Fibroblast of skin of left biceps (primary cell): Measurements from ENCODE around the gene AGR3.

Source experiments
- DNase-seq, 2 experiments: peaks; one replicate each; pipeline ENCODE4 v3.0.0-alpha.2; 2013; ENCODE audit warnings: low read depth in 2 of 2

AGR3 gene

GRCh38 chr7:16881844-16882243 lies at the start of gene AGR3:
TSS of gene AGR3 (minus strand) at chr7:16881983. CDS start at chr7:16878618, 3,365 bp downstream.
- DNase-seq: no peak

GRCh38 chr7:16930946-16931345 lies 49.2 kb upstream of the AGR3 start:
- no peak for DNase-seq

GRCh38 chr7:16929146-16929762 lies 47.5 kb upstream of the AGR3 start:
- DNase-seq: no peak

- DNase-seq: no peak
Observed at GRCh38 chr7:16926861-16927260, 45.1 kb upstream of the AGR3 start.

- no peak for DNase-seq
Observed at GRCh38 chr7:16926283-16926682, 44.5 kb upstream of the AGR3 start.

- no peak for DNase-seq
Observed at GRCh38 chr7:16925609-16926008, 43.8 kb upstream of the AGR3 start.

- DNase-seq: no peak
Observed at GRCh38 chr7:16923019-16923418, 41.2 kb upstream of the AGR3 start.

- no peak for DNase-seq
Observed at GRCh38 chr7:16921644-16922257, 40.0 kb upstream of the AGR3 start.

GRCh38 chr7:16921151-16921550 lies 39.4 kb upstream of the AGR3 start:
- DNase-seq: no peak

- DNase-seq: no peak
Observed at GRCh38 chr7:16919440-16919839, 37.7 kb upstream of the AGR3 start.

- no peak for DNase-seq
Observed at GRCh38 chr7:16918288-16918895, 36.6 kb upstream of the AGR3 start.

- DNase-seq: no peak
Observed at GRCh38 chr7:16916738-16917137, 35.0 kb upstream of the AGR3 start.

GRCh38 chr7:16916105-16916639 lies 34.4 kb upstream of the AGR3 start:
- DNase-seq: peak; percentile 62 to 64

- DNase-seq: peak; percentile 63 to 65
Observed at GRCh38 chr7:16915405-16915804, 33.6 kb upstream of the AGR3 start.

- no peak for DNase-seq
Observed at GRCh38 chr7:16914771-16915170, 33.0 kb upstream of the AGR3 start.

GRCh38 chr7:16913643-16914042 lies 31.9 kb upstream of the AGR3 start:
- no peak for DNase-seq

GRCh38 chr7:16912540-16912939 lies 30.8 kb upstream of the AGR3 start:
- DNase-seq: no peak

- DNase-seq: no peak
Observed at GRCh38 chr7:16908561-16908960, 26.8 kb upstream of the AGR3 start.

- peak; percentile 39 to 59 for DNase-seq
Observed at GRCh38 chr7:16905300-16906044, 23.7 kb upstream of the AGR3 start.

GRCh38 chr7:16904076-16904475 lies 22.3 kb upstream of the AGR3 start:
- DNase-seq: no peak

- no peak for DNase-seq
Observed at GRCh38 chr7:16900209-16900768, 18.5 kb upstream of the AGR3 start.
